ENCODE results near the gene SLC12A7. TPM values are rescaled to one million over a fixed set of nuclear protein-coding genes. Genes with fewer than 3 reads are reported as not detected.
"Not testable (repeated sequence)": the region's sequence is repeated elsewhere in the genome, so short reads cannot be mapped to it uniquely, and the experiment has no call there.

Gene SLC12A7
- polyA plus RNA-seq, 1 donor, result 8.0 TPM

GRCh38 chr5:1140818-1141189 is 28.9 kb upstream of the SLC12A7 start:
- DNase-seq (ENCODE audit: low read depth), result no peak

- DNase-seq (ENCODE audit: low read depth), result no peak
These were observed 28.4 kb upstream of the SLC12A7 start for GRCh38 chr5:1140171-1140817.

- no peak for DNase-seq (ENCODE audit: low read depth)
These were observed 27.7 kb upstream of the SLC12A7 start for GRCh38 chr5:1139331-1140170.

GRCh38 chr5:1138445-1139245 is 26.8 kb upstream of the SLC12A7 start:
- DNase-seq (ENCODE audit: low read depth), result no peak

- DNase-seq (ENCODE audit: low read depth), result no peak
These were observed 25.9 kb upstream of the SLC12A7 start for GRCh38 chr5:1137567-1138444.

GRCh38 chr5:1136814-1137213 is 25.0 kb upstream of the SLC12A7 start:
- DNase-seq (ENCODE audit: low read depth), result no peak

GRCh38 chr5:1135696-1136525 is 24.0 kb upstream of the SLC12A7 start:
- DNase-seq (ENCODE audit: low read depth), result no peak

- no peak for DNase-seq (ENCODE audit: low read depth)
These were observed 22.6 kb upstream of the SLC12A7 start for GRCh38 chr5:1134478-1134877.

GRCh38 chr5:1133510-1134201 is 21.8 kb upstream of the SLC12A7 start:
- no peak for DNase-seq (ENCODE audit: low read depth)

- no peak for DNase-seq (ENCODE audit: low read depth)
These were observed 21.2 kb upstream of the SLC12A7 start for GRCh38 chr5:1133108-1133507.

GRCh38 chr5:1132570-1132969 is 20.7 kb upstream of the SLC12A7 start:
- no peak for DNase-seq (ENCODE audit: low read depth)

GRCh38 chr5:1131726-1132125 is 19.9 kb upstream of the SLC12A7 start:
- DNase-seq (ENCODE audit: low read depth), result no peak

- DNase-seq (ENCODE audit: low read depth), result no peak
These were observed 19.3 kb upstream of the SLC12A7 start for GRCh38 chr5:1131191-1131621.

GRCh38 chr5:1130218-1130946 is 18.5 kb upstream of the SLC12A7 start:
- DNase-seq (ENCODE audit: low read depth), result no peak

- no peak for DNase-seq (ENCODE audit: low read depth)
These were observed 17.8 kb upstream of the SLC12A7 start for GRCh38 chr5:1129711-1130055.

- DNase-seq (ENCODE audit: low read depth), result no peak
These were observed 17.3 kb upstream of the SLC12A7 start for GRCh38 chr5:1128977-1129710.

- no peak for DNase-seq (ENCODE audit: low read depth)
These were observed 16.3 kb upstream of the SLC12A7 start for GRCh38 chr5:1127959-1128785.

GRCh38 chr5:1125695-1126094 is 13.8 kb upstream of the SLC12A7 start:
- not testable (repeated sequence) for DNase-seq (ENCODE audit: low read depth)

Data from forelimb muscle (tissue), 1 donor.